Measurements from ENCODE around the gene EFNA1. TPM values are rescaled to one million over a fixed set of nuclear protein-coding genes. Genes with fewer than 3 reads are reported as not detected.

Gene EFNA1
- total and polyA plus RNA-seq, 2 experiments from 2014 or later, result 39.1 to 83.5 TPM

DNA sequence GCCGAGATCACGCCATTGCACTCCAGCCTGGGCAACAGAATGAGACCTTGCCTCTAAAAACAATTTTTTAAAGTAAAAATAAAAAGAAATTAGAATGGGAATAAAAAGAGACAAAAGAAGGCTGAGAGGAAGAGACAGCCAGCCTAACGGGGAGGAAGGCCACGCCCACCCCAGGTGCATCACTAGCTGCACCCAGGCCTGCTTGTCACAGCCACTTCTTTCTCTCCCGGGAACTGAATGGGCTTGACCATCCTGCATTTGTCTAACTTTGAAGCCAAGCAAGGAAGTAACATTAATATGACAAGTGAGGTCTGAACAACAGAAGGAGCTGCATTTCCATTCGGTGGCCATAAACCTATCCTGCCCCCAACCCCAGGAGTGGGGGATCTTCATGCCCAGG, 20.8 kb upstream of the EFNA1 start:
- no peak overlapping the region for H3K27ac ChIP-seq
- peaks cover 9% of the 10 kb centered on the region for H3K27me3 ChIP-seq
- TF ChIP-seq, protein P1, sequence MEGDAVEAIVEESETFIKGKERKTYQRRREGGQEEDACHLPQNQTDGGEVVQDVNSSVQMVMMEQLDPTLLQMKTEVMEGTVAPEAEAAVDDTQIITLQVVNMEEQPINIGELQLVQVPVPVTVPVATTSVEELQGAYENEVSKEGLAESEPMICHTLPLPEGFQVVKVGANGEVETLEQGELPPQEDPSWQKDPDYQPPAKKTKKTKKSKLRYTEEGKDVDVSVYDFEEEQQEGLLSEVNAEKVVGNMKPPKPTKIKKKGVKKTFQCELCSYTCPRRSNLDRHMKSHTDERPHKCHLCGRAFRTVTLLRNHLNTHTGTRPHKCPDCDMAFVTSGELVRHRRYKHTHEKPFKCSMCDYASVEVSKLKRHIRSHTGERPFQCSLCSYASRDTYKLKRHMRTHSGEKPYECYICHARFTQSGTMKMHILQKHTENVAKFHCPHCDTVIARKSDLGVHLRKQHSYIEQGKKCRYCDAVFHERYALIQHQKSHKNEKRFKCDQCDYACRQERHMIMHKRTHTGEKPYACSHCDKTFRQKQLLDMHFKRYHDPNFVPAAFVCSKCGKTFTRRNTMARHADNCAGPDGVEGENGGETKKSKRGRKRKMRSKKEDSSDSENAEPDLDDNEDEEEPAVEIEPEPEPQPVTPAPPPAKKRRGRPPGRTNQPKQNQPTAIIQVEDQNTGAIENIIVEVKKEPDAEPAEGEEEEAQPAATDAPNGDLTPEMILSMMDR (IDR thresholded peaks at IDR 0.05; ENCODE audit: low read depth, low read length), result no peak
- no peaks in the 10 kb centered on the region for H3K9me3 ChIP-seq (ENCODE audit: low read depth)
- H3K4me1 ChIP-seq (ENCODE audit: low read depth), result no peaks in the 10 kb centered on the region
- no peak overlapping the region for H3K4me3 ChIP-seq
- H3K36me3 ChIP-seq, result no peaks in the 10 kb centered on the region
- no peak for DNase-seq (ENCODE audit: low read depth in 1 of 2, low spot score in 1 of 2)

DNA sequence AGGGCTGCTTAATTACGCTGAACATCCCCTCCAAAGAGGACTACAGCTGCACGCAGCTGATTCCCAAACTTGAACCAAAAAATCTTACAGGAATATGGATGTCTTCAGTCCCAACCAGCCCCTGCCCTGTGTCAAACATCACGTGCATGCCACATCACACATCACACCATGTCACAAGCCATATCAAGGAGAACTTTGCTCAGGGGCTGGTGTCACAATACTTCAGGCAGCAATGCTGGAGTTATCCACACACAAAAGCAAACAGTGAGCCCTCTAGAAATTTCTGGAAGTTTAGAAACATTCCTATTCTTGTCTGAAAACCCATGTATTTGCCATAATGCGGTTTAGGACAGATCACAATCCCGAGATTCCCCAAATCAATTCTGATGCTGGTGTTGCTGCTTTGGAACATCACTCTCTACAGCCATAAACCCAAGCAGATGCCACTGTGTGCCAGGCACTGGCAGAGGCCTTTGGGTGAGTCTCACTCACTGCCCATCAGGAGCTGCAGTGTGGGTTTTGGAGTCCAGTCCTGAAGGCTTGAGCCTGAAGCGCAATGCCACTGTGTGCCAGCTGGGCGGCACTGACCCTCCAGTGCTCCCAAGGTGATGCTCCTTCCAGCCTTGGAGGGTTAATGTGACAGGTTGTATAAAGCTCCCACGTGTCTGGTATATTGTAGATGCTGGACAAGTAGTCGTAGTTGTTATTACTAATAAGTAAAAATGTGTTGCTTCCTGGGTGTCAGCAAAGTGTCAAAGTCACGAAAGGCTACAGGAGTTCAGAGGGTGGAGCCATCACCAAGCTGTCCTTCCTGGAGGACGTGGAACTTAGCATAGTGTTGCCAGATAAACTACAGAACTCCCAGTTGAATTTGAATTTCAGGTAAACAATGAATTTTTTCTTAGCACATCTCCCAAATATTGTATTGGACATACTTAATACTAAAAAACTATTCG, 20.1 kb upstream of the EFNA1 start:
- TF ChIP-seq, protein P1 (IDR thresholded peaks at IDR 0.05; ENCODE audit: low read depth, low read length), result no peak
- no peak overlapping the region for H3K27ac ChIP-seq
- no peak overlapping the region for H3K4me3 ChIP-seq
- H3K4me1 ChIP-seq (ENCODE audit: low read depth), result no peaks in the 10 kb centered on the region
- H3K36me3 ChIP-seq, result no peaks in the 10 kb centered on the region
- no peak for DNase-seq (ENCODE audit: low read depth in 1 of 2, low spot score in 1 of 2)
- peaks cover 9% of the 10 kb centered on the region for H3K27me3 ChIP-seq
- H3K9me3 ChIP-seq (ENCODE audit: low read depth), result no peaks in the 10 kb centered on the region

DNA sequence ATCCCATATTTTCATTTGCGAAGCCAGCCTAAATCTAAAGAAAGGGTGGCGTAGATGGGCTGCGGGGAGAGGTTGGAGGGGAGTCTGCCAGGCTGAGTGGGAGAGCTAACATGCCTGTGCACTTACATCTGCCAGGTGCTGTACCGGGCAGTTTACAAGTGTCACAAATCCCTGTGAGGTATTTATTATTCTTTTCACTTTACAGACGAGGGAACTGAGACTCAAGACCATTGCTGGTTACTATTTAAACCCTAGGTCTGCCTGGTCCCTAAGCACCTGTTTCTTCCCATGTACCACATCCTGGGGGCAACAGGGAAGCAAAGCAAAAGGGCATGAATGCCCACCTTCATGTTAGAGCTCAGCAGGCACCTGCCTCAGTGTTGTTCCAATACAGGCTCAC, 19.4 kb upstream of the EFNA1 start:
- H3K27ac ChIP-seq, result no peak overlapping the region
- no peaks in the 10 kb centered on the region for H3K9me3 ChIP-seq (ENCODE audit: low read depth)
- H3K36me3 ChIP-seq, result no peaks in the 10 kb centered on the region
- H3K4me1 ChIP-seq (ENCODE audit: low read depth), result no peaks in the 10 kb centered on the region
- TF ChIP-seq, protein P1 (IDR thresholded peaks at IDR 0.05; ENCODE audit: low read depth, low read length), result no peak
- H3K4me3 ChIP-seq, result no peak overlapping the region
- H3K27me3 ChIP-seq, result peaks cover 9% of the 10 kb centered on the region
- no peak for DNase-seq (ENCODE audit: low read depth in 1 of 2, low spot score in 1 of 2)

DNA sequence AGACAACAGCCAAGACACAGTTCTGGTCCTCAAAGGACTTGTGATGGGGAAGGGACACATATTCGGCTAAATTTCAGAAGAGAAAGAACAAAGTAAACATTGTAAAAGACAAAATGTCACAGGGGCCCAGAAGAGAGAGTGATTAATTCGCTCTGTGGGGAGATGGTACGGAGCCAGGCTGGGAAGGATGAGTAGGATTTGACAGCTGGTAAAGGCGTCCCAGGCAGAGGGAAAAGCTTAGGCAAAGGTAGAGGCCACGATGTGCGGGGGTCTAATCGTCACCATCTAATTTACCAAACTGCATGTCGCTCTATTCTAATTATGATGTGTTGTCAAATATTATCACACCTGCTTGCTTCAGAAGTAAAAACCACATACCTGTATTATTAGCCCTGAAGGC, 17.3 kb upstream of the EFNA1 start:
- Histone ChIP-seq H3K4me3 (no peak overlapping the region), H3K9me3 (ENCODE audit: low read depth) (no peaks in the 10 kb centered on the region), H3K36me3 (no peaks in the 10 kb centered on the region), H3K4me1 (ENCODE audit: low read depth) (no peaks in the 10 kb centered on the region), H3K27me3 (peaks cover 9% of the 10 kb centered on the region), H3K27ac (no peak overlapping the region)
- TF ChIP-seq, protein P1 (IDR thresholded peaks at IDR 0.05; ENCODE audit: low read depth, low read length), result no peak
- DNase-seq (ENCODE audit: low read depth in 1 of 2, low spot score in 1 of 2), result no peak

DNA sequence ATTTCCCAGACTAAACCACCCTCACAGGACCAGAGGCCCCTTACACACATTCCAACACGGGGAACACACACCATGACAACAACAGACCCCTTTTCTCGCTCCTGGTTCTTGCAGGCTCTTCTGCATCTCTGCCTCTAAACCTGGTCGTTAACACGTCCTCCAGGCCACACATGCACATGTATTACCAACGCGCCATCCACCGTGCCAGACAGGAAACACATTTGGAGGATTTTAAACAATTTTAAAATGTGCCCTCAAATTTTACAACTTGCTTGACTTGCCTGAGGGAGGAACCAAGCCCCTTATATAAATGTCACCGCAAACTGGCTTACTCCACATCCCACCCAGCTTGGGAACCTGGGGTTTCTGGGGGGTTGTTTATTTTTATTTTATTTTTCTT, 16.9 kb upstream of the EFNA1 start:
- Histone ChIP-seq H3K4me3 (no peak overlapping the region), H3K27me3 (peaks cover 9% of the 10 kb centered on the region), H3K9me3 (ENCODE audit: low read depth) (no peaks in the 10 kb centered on the region), H3K4me1 (ENCODE audit: low read depth) (no peaks in the 10 kb centered on the region), H3K36me3 (no peaks in the 10 kb centered on the region), H3K27ac (no peak overlapping the region)
- DNase-seq (ENCODE audit: low read depth in 1 of 2, low spot score in 1 of 2), result no peak
- TF ChIP-seq, protein P1 (IDR thresholded peaks at IDR 0.05; ENCODE audit: low read depth, low read length), result no peak

All from cardiac muscle cell (in vitro differentiated cells and primary cell).